NCI-H1417 (cell line): ENCODE measurements around the gene PLCD1.
"Not testable (repeated sequence)": the region's sequence is repeated elsewhere in the genome, so short reads cannot be mapped to it uniquely, and the experiment has no call there.

Source experiments
- DNase-seq, 3 experiments: peaks; one replicate each; lab custom pipeline; 2025; lab: John Stamatoyannopoulos, UW

The PLCD1 gene

DNA sequence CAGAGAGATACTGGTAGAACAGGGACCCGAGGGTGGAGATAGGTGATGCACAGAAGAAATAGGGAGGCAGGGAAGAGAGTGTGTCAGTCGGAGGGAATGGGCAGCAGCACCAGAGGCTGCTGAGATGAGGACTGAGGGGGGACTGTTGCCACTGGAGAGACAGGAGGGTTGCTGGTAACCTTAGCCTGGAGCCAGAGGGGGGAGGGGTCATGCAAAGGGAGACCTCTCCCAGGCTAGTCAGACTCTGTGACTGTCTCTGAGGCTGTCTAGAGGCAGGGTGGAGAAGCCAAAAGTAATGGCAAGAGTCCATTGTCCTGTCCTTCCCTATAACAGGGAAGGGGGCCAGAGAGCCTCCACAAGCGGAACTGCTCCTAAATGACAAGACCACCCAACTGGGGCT is 7.5 kb upstream of the PLCD1 start:
- DNase-seq: no peak

DNA sequence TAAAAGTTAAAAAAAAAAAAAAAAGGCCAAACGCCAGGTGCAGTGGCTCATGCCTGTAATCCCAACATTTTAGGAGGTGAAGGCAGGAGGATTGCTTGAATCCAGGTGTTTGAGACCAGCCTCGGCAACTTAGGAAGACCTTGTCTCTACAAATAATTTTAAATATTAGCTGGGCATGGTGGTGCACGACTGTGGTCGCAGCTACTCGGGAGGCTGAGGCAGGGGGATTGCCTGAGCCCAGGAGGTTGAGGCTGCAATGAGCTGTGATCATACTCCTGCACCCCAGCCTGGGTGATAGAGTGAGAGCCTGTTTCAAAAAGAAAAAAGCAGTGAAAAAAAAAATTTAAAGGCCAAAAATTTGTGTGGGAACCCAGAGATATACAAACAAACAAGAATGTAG is 6.8 kb upstream of the PLCD1 start:
- DNase-seq: no peak

DNA sequence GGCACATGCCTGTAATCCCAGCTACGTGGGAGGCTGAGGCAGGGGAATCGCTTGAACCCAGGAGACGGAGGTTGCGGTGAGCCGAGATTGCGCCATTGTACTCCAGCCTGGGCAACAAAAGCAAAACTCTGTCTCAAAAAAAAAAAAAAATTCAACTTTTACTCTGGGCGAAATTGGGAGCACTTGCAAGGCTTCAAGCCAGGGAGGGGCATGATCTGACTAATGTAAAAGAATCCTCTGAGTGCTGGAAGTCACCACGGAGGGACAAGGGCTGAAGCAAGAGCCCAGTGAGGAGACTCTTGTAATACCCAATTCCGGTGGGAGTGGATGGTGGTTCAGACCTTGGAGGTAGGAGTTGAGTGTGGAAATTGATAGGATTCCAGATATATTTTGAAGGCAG is 4.9 kb upstream of the PLCD1 start:
- DNase-seq: not testable (repeated sequence)

DNA sequence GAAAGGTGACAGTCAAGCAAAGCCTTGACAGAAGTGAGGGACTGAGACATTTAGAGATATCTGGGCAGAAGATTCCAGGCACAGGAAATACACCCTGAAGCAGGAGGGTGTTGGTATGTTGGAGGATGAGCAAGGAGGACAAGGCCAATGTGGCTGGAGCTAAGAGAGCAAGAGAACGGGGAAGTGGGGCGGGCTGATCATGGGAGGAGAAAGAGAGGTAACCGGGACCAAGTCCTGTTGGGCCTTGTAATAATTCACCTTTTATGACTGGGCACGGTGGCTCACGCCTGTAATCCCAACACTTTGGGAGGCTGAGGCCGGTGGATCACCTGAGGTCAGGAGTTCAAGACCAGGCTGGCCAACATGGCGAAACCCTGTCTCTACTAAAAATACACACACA is 4.1 kb upstream of the PLCD1 start:
- not testable (repeated sequence) for DNase-seq

DNA sequence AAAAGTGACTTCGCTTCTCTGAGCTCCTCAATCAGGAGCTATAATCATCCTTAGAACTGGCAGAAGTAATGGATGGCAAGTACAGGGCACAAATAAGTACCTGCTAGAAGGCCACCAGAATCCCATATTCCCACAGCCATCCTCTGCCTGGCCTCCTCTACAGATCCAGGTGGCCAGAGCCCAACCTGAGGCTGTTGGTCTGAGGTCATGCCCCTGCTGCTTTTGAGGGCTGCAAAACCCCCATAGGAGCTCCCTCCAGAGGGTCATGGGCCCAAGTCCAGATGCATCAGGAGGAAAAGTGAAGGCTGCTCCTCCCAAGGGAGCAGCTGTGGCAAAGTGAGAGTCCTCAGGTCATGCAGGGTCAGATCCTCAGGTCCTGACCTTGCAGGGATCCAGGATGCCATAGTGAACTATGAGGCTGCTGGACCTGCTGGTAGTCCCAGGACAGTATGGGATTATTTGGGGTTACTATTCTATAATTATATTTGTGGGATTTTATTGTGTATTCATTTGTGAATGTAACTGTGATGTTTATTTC is 3.0 kb upstream of the PLCD1 start:
- DNase-seq: no peak

DNA sequence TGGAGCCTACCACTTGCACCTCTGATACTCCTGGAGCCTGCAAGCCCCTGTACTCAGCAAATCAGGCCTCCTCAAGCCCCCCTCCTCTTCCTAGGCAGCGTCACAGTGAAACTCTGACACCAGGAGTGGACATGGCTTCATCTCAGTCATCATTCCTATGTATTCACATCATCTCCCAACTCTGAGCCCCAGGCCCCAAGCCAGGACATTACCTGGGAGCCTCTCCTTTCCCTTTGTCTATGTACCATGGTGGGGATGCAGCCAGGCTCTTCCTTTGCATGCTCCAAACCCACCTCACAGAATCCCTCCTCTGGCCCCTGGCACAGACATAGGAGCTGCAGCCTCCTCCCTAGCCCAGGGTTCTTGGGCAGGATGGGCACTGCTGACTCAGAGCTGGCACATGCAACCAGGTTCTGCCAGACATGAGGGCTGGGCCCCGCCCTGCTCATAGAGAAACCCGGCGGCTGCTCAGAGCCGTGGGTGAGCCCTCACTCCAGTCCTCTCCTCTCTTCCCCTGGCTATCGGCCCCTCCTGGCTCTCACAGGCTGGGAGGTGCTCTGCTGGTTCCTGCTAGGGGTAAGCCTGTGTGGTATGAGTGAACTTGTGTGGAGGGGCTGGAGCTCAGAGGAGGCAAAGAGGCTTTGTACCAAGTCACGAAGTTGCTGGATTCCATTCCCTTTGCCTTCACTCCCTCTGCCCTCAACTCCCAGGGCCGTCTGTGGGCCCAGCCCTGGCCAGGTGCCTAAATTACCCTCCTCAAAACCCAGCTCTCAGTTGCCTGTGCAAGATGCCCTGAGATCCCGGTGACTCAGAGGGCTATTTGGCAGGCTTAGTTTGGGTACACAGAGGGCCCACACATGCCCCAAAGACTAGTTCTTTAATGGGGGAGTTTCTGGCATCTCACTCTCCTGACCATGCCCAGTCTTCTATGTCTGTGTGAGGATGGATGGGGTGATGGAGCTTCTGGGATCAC is 1.9 kb upstream of the PLCD1 start:
- DNase-seq: no peak

DNA sequence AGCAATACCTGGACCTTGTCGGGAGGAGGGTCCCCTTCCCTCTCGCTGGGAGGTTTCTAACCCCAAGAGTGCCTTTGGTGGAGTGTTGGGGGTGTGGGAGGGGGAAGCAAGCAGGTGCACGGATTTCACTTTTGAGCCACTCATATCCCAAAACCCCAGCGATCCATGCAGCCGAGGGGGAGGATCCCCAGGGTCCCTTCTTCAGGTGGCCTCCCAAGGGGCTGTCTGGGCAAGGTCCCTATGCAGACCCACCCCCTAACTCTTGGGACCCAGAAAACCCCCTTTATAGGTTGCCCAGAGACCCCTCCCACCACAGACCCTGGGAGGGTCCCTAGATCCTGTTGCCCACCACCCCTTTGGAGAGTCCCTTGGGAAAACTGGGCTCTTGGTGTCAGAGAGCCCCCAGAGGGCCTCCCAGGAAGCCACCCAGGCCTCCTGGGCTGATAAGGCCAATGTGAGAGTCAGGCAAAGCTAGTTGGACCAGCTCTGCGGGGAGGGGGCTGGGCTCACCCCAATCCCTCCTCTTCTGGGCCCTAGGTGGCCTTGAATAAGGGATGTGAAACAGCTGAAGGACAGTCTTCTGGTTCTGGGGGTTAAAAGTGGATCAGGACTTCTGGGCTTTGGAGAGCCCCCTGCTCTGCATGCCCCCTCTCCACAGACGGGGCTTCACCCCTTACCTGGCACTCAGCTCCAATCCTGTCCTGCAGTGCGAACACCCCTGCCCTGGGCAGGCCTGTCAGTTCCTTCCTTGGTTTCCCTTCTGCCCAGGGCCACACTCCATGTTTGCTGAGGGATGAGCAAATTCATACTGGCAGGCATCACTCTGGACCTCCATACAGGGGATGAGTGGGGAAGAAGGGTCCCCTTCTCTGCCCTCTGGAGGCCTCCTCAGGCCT is 932 bp upstream of the PLCD1 start:
- no peak for DNase-seq

DNA sequence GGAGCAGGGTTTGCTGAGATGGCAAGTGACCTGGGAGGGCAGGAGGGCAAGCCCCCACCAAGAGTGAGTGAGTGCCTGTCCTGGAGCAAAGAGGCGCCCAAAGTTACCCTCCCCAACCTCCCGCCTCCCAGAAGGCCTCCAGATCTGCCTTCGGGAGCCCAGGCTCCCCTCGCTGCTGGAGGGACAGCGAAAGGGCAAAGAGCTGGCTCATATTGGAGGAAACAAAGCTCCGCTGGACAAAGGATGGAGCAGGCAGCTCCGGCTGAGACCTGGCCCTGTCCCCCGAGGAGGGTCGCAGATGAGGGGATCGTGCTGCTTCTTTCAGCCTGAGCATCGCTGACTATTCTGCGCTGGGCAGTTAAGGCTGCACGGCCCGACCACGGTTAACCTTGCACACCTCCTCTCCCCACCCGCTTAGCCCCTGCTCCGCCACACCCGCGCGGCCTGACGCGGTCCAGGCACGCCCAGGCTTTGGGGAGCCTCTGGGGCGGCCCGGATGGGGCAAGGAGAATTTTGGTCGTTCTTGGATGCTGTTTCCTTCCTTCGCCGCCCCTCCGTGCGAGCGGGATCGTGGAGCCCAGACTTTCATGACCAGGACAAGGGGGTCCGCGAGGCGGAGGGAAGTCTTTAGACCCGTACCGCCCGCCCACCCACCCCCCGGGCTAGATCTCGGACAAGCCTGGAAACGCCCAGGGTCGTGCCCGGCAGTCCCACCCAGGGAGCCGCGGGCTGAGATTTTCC is 651 bp downstream of the PLCD1 start:
- no peak for DNase-seq

DNA sequence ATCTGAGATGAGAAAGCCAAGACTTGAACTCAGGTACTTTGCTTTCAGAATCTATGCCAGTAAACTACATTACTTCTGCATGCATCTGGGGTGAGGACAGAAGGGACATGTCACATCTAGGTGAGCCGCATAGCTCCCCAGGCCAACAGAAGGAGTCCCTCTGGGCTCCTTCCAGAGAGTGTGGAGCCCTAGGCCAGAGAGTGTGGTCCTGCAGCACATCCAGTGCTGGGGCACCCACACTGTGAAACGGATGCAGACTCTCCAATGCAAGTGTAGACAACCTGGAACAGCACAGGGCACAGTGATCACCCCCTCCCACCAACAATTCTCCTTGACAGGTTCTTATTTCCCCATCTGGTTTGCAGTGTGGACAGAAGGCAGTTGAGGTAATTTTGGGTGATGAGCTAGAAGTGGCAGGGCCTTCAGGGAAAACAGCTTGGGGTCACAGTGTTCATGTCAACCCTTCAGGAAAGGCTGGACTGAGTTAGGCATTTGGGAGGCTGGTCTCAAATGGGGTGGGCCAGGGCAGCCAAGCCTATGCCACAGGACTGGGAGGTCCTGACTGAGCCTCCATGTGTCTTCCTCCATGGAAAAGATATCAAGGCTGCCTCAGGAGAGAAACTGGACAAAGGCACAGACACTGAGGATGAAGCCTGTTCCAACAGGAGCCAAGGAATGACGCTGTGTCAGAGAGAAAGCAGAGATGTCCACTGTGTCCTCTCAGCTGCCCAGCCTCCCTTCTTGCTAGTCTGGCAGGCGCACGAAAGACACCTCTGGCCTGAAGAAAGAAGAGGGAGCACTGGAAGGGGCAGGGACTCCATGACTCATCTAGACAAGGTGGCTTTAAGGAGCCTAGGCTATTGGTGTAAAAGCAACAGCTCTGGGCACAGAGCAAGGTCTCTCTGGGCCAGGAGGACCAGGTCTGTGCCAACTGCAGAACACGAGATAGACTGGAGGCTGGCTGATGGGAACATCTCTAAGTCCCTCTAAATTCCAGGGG is 1.7 kb downstream of the PLCD1 start:
- DNase-seq: no peak

DNA sequence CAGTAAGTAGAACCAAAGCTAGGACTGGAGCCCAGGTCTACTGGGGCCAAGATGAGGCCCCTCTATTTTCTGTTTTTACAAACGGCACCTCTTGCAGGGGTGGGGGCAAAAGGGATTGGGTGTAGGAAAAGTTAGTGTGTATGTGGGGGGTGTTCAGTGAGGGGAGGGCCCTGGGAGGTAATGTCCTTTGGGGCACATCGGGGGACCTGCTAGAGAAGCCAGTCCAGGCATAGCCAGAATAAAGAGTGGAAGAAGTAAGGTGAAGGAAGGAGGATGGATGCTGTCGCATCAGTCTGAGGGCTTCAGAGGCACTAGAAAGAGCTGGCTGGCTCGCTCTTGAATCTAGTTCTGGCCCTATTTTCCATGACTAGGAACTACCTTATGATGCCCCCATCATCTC is 2.6 kb downstream of the PLCD1 start:
- DNase-seq: no peak

DNA sequence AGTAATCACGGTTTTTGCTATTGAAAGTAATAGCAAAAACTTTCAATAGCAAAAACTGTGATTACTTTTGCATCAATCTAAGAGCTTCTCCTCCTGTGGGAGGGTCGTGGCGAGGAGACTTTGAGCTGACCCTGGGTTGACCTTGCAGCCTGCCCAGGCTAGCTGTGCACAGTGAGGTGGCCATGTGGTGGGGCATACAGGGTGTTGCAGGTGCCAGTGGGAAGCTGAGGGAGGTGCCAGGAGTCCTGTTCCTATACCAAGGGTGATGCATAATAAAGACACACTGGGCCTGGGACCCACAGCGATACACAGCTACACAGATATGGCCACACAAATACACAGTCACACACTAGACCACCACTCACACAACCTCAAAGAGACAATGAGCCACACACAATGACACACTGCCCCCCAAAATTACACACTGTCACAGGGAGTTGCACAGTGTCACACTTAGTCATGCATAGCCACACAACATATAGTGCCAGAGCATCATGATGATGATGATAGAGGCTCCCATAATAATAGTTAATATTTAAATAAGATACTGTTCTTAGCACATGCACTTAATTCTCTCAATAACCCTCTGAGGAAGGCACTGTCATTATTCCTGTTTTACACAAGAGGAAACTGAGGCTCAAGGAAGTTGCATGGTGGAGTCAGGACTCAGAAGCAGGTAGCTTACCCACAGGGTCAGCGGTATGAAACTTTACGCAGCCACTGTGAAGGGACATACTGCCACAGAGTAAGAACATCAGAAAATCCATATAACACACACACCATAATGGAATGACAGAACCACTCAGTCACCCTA is 6.3 kb downstream of the PLCD1 start:
- no peak for DNase-seq

DNA sequence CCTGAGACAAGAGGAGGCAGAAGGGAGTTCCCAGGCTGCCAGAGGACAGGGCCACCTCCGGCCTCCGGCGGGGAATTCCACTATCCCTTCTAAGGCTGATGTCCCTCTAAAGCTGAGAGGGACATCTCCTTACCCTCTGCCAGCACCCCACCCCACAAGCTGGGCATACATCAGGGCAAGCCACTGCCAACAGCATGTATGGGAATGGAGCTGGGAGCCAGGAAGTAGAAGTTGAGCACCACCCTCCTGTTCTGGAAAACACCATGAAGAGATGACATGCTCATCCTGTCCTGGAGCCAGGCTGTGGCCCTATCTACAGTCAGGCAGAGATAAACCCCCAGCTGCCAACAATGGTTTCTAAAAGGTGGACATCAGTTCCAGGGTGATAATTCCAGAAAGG is 7.1 kb downstream of the PLCD1 start:
- no peak for DNase-seq

DNA sequence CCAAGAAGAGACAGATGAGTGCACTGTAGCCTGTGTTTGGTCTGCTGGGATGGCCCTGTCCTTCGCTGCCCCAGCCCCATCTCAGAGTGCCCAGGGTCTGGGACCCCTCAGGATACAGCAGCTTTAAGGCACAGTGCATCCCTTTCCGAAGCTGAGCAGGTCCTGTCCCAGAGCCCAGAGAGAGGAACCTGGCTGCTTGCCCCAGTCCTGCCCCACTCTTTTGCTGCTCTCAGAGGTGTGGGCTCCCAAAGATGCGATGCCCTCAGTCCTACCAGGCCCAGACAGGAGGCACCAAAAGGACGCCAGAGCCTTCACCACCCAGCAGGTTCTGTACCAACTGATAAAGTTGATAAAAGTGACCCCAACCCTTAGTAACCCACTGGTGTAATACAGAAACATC is 8.2 kb downstream of the PLCD1 start:
- no peak for DNase-seq

DNA sequence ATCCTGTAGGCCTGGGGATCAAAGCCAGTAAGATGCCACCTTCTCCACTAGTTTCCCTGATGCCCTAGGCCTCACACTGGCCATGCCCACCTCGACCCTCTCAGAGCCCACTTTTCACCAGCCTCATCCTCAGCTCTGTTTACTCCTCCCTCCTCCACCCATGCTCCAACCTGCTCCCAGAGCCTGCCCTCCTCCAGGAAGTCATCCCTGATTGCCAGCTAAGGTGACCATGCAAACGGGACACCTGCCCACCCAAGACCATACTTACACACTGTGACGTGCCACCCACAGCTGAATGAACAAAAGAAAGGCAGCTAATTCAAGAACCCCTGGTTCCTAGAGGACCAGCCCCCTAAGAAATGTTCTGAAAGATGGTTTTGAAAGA is 9.1 kb downstream of the PLCD1 start:
- DNase-seq: no peak

DNA sequence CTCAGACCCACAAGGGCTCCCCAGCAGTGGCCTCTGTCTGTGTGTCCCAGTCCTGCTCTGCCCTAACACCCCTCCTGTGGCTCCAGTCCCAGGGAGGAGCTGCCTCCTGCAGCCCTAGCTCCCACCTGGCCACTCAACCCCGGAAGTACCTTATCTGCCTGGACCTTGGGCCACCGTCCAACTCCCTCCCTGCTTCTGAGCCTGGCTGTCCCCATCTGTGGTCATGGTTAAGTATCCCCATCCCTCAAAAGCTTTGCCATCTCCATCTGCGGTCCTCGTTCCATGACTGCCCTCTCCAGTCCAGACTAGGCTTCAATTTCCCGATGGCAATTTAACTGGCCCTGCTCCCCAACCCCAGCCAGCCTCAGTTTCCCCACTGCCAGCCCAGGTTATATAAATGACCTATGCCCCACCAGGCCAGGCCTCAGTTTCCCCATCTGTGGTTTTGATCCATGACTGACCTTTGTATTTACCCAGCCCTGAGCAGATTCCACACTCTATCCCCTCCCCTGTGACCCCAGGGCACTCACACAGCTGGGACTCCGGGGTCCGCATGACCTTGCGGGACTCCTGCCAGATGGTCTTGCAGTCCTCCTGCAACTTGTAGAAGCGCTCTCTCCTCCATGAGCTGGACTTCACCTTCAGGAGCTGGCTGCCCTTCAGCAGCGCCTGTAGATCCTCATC is 9.6 kb downstream of the PLCD1 start:
- no peak for DNase-seq

DNA sequence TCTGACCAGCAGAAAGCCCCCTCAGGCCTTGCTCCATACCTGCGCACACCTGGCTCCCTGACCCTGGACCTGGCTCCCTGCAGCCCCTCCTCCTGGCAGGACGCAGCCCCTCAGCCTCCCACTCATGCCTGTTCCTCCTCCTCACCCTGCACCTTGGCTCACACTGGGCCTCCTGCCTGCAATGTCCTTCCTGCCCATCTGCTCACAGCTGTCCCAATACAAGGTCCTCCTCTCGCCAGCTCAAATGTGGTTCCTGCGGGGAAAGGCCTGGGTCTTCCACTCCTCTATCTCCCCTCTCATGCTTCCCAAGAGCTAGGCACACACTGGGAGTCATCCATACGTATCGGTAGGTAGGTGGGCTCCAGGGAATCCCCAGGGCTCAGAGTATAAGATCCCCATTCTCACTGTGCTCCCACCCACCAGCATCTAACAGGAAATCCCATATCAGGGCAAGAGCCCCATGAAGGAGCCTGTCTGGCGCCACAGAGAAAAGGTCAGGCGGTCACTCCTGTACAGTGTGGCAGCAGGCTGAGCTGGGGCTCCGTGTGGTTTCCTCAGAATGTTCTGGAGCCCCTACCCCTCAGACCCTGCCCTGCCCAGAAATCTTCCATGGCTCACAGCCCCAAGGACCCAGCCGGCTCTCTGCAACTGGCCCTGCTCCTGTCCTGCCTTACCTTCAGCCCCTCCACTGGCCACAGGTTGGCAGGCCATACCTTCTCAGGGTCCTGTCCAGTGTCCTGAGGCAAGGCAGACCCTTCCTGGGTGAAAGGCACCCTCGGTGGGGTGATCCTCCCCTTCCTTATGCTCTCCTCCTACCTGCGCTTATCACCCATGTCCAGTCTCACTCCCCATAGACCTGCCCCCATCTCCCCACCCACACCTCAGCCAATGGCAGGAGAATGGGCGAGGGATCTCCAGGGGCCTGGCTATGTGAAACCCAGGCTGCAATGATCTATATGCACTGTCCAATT is 10.9 kb downstream of the PLCD1 start:
- DNase-seq: no peak

DNA sequence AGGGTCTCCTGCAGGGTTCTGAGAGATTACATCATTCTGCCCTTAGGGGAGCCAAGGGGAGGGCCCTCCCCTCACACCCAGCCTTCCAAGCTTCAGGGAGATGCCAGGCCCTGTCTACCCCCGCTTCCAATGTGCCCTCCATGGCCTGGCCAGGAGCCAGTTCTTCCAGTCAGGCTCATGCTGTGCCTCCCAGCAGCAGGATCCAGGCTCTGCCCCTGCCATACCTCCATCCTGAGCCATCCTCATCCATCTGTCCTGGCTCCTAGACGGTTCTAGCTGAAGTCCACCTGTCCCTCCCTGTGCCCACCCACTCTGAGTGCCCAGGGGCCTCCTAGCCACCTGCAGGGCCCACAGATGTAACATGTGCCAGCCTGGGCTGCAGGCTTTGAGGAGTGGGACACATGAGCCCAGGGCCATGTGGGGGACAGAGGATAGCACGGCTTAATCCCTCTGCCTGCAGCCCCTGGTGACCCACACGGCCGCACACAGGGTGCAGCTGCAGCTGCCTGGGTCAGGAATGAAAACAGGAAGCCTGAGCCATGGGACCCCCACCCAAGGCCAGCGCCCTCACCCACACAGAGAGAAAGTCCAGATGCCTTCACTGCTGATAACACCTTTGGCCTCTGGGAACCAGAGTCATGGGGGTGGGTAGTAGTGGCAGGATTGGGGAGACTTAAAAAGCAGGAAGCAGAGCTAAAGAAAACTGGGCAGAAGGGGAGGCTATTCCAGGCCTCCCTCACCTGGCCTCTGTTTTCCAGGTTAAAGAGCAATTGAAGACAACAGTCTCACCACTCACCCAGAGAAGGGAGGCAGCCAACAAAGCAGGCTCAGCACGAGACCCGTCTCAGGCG is 11.8 kb downstream of the PLCD1 start:
- no peak for DNase-seq
